ENCODE results near the gene LDAF1. TPM values are rescaled to one million over a fixed set of nuclear protein-coding genes. Genes with fewer than 3 reads are reported as not detected.

LDAF1 gene
- total and polyA plus RNA-seq, 2 experiments from 2014 or later: 30.4 to 34.5 TPM

DNA sequence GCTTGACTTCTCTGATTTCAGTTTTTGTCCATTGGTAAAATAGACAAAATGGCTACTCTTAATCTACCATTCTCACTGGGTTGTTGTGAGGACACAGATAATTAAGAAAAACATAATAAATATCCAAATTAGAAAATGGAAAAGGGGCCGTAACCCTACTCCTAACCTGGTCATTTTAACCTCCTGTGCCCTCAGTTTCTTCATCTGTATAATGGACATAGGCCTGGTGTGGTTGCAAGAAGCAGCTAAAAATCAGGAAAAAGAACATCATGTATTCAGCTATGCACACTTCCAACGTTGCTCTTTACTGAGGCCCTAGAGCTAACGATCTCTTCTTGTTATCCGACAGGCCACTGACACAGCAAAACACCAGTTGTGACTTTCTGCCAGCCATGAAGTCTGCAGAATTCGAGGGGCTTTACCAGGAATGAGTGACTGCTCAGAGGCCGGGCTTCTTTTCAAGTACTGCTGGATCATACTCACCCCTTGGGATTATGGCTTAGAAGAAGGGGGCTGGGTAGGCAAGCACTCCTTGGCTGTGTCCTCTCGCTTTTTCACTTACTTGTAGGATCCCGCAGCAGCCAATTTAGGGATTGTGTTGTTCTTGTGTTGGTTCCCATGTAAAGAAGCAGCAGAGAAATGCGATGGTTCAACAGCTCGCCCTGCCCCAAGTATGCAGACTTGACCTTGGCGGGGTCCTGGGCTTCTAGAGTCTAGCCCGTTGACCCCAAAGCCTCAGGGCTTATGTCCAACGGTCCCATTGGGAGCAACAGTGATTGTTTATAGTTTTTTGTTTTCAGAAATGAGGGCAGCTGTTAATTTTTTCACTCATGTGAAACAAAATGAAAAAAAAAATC, 20.9 kb downstream of the LDAF1 start:
- WGBS, 2 experiments (ENCODE audit: low coverage in 1 of 2, low lambda C conversion rate in 2 of 2, missing lambda C conversion rate in 2 of 2): 82 to 85% methylated on average over 13 of the region's 13 CpGs
- H3K4me3 ChIP-seq: no peak overlapping the region
- no peaks in the 10 kb centered on the region for H3K4me1 ChIP-seq (ENCODE audit: insufficient read depth)
- H3K36me3 ChIP-seq (ENCODE audit: low read depth): peaks cover 27% of the 10 kb centered on the region
- no peak overlapping the region for H3K4me2 ChIP-seq (ENCODE audit: unreplicated experiment)
- no peaks in the 10 kb centered on the region for H3K9me3 ChIP-seq (ENCODE audit: low read depth)
- no peak for DNase-seq
- in situ Hi-C loops (cut with MboI): loop anchor here (25.0 kb wide), 1 partner anchor 1133 kb away; no protein-coding TSS in a partner anchor
- H3K27ac ChIP-seq: no peak overlapping the region
- H3F3A ChIP-seq (ENCODE audit: insufficient read depth): no peaks in the 10 kb centered on the region
- no peaks in the 10 kb centered on the region for H3K27me3 ChIP-seq (replicated peaks; ENCODE audit: insufficient read depth)
- no peak overlapping the region for H3K9ac ChIP-seq
- TF ChIP-seq EZH2phosphoT487 (IDR thresholded peaks at IDR 0.05; ENCODE audit: insufficient read depth, low read depth) (no peak), EZH2 (IDR thresholded peaks at IDR 0.05; ENCODE audit: insufficient read depth, poor library complexity, severe bottlenecking) (no peak)
- H4K20me1 ChIP-seq (ENCODE audit: insufficient read depth): no peaks in the 10 kb centered on the region
- no peaks in the 10 kb centered on the region for H3K9me2 ChIP-seq (ENCODE audit: insufficient read depth)
- H3K79me2 ChIP-seq (ENCODE audit: insufficient read depth): no peaks in the 10 kb centered on the region
- H2AFZ ChIP-seq: no peak overlapping the region

DNA sequence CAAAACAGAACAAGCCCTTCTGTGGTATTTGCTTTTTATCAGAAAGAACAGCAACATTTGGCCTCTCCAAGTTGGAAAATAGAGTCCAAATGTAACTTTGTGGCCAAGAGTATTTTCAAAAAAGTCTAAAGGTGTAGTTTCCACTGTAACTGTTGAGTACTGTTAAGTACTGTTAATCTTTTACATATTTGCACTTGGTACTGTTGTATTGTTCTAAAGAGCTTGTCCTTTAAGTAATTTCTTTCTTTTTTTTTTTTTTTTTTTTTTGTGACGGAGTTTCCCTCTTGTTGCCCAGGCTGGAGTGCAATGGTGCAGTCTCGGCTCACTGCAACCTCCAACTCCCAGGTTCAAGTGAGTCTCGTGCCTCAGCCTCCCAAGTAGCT, 21.5 kb downstream of the LDAF1 start:
- no peaks in the 10 kb centered on the region for H3K9me3 ChIP-seq (ENCODE audit: low read depth)
- no peak overlapping the region for H3K4me2 ChIP-seq (ENCODE audit: unreplicated experiment)
- in situ Hi-C loops (cut with MboI): loop anchor here (10.0 to 25.0 kb wide), 2 partner anchors 115 to 1132 kb away; no protein-coding TSS in a partner anchor
- no peaks in the 10 kb centered on the region for H3K9me2 ChIP-seq (ENCODE audit: insufficient read depth)
- H3K27me3 ChIP-seq (replicated peaks; ENCODE audit: insufficient read depth): no peaks in the 10 kb centered on the region
- DNase-seq: no peak
- H3K36me3 ChIP-seq (ENCODE audit: low read depth): peaks cover 27% of the 10 kb centered on the region
- H3F3A ChIP-seq (ENCODE audit: insufficient read depth): no peaks in the 10 kb centered on the region
- H4K20me1 ChIP-seq (ENCODE audit: insufficient read depth): no peaks in the 10 kb centered on the region
- no peak overlapping the region for H3K27ac ChIP-seq
- H3K4me1 ChIP-seq (ENCODE audit: insufficient read depth): no peaks in the 10 kb centered on the region
- 92% methylated on average over 3 of the region's 3 CpGs; no CpG with 5 or more reads in 1 of the 2 experiments for WGBS, 2 experiments (ENCODE audit: low coverage in 1 of 2, low lambda C conversion rate in 2 of 2, missing lambda C conversion rate in 2 of 2)
- no peak overlapping the region for H3K4me3 ChIP-seq
- TF ChIP-seq EZH2 (IDR thresholded peaks at IDR 0.05; ENCODE audit: insufficient read depth, poor library complexity, severe bottlenecking) (no peak), EZH2phosphoT487 (IDR thresholded peaks at IDR 0.05; ENCODE audit: insufficient read depth, low read depth) (no peak)
- H2AFZ ChIP-seq: no peak overlapping the region
- H3K9ac ChIP-seq: no peak overlapping the region
- no peaks in the 10 kb centered on the region for H3K79me2 ChIP-seq (ENCODE audit: insufficient read depth)

GRCh38 chr16:21183995-21184394, 25.5 kb downstream of the LDAF1 start:
- H3K4me3 ChIP-seq: no peak overlapping the region
- H4K20me1 ChIP-seq (ENCODE audit: insufficient read depth): no peaks in the 10 kb centered on the region
- H3K27me3 ChIP-seq (replicated peaks; ENCODE audit: insufficient read depth): no peaks in the 10 kb centered on the region
- H3K79me2 ChIP-seq (ENCODE audit: insufficient read depth): no peaks in the 10 kb centered on the region
- no peak overlapping the region for H3K27ac ChIP-seq
- H3K9me2 ChIP-seq (ENCODE audit: insufficient read depth): no peaks in the 10 kb centered on the region
- peaks cover 20% of the 10 kb centered on the region for H3K36me3 ChIP-seq (ENCODE audit: low read depth)
- 65% methylated on average over 3 of the region's 3 CpGs for WGBS, 2 experiments (ENCODE audit: low coverage in 1 of 2, low lambda C conversion rate in 2 of 2, missing lambda C conversion rate in 2 of 2)
- no peak for TF ChIP-seq EZH2 (IDR thresholded peaks at IDR 0.05; ENCODE audit: insufficient read depth, poor library complexity, severe bottlenecking)
- TF ChIP-seq EZH2phosphoT487 (IDR thresholded peaks at IDR 0.05; ENCODE audit: insufficient read depth, low read depth): no peak
- H3K9ac ChIP-seq: no peak overlapping the region
- no peaks in the 10 kb centered on the region for H3K9me3 ChIP-seq (ENCODE audit: low read depth)
- H3K4me2 ChIP-seq (ENCODE audit: unreplicated experiment): no peak overlapping the region
- H2AFZ ChIP-seq: no peak overlapping the region
- no peaks in the 10 kb centered on the region for H3F3A ChIP-seq (ENCODE audit: insufficient read depth)
- peaks cover 4% of the 10 kb centered on the region for H3K4me1 ChIP-seq (ENCODE audit: insufficient read depth)
- in situ Hi-C loops (cut with MboI): loop anchor here (10.0 to 25.0 kb wide), 2 partner anchors 111 to 1128 kb away; no protein-coding TSS in a partner anchor
- no peak for DNase-seq

DNA sequence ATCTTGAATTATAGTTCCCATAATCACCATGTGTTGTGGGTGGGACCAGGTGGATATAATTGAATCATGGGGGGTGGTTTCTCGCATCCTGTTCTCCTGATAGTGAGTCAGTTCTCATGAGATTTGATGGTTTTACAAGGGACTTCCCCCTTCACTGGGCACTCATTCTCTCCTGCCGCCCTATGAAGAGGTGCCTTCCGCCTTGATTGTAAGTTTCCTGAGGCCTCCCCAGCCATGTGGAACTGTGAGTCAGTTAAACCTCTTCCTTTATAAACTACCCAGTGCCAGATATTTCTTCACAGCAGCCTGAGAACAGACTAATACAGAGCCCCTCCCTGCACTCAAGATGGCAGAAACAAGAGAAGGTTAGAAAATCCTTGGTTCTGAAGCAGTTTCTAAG, 26.4 kb downstream of the LDAF1 start:
- Histone ChIP-seq H3K27me3 (replicated peaks; ENCODE audit: insufficient read depth) (no peaks in the 10 kb centered on the region), H3K9ac (no peak overlapping the region), H3K79me2 (ENCODE audit: insufficient read depth) (no peaks in the 10 kb centered on the region), H3K27ac (no peak overlapping the region), H3F3A (ENCODE audit: insufficient read depth) (no peaks in the 10 kb centered on the region), H3K36me3 (ENCODE audit: low read depth) (peaks cover 13% of the 10 kb centered on the region), H3K4me2 (ENCODE audit: unreplicated experiment) (no peak overlapping the region), H3K4me3 (no peak overlapping the region), H3K9me3 (ENCODE audit: low read depth) (no peaks in the 10 kb centered on the region), H2AFZ (no peak overlapping the region), H4K20me1 (ENCODE audit: insufficient read depth) (no peaks in the 10 kb centered on the region), H3K4me1 (ENCODE audit: insufficient read depth) (peaks cover 4% of the 10 kb centered on the region), H3K9me2 (ENCODE audit: insufficient read depth) (no peaks in the 10 kb centered on the region)
- in situ Hi-C loops (cut with MboI): loop anchor here (10.0 to 25.0 kb wide), 2 partner anchors 110 to 1127 kb away; no protein-coding TSS in a partner anchor
- WGBS, 2 experiments (ENCODE audit: low coverage in 1 of 2, low lambda C conversion rate in 2 of 2, missing lambda C conversion rate in 2 of 2): 66 to 76% methylated on average over 3 of the region's 3 CpGs
- peak; percentile 30 for DNase-seq
- TF ChIP-seq EZH2 (IDR thresholded peaks at IDR 0.05; ENCODE audit: insufficient read depth, poor library complexity, severe bottlenecking) (no peak), EZH2phosphoT487 (IDR thresholded peaks at IDR 0.05; ENCODE audit: insufficient read depth, low read depth) (no peak)

All from GM23248 (cell line).